Uterus (tissue), 4 donors: ENCODE results near the gene EML3. TPM values are rescaled to one million over a fixed set of nuclear protein-coding genes. Genes with fewer than 3 reads are reported as not detected.

Experiments
- DNase-seq, 2 donors: peaks; one replicate each; pipeline ENCODE4 v3.0.0-alpha.2; 2019 to 2020
- H3K27ac ChIP-seq, 2 donors: fragments of 200-600 bp; sonication (generic); 1 replicate in 1 of 2; 2 replicates in 1 of 2; pipeline ENCODE4 v1.5.1; 2016 to 2018
- H3K27me3 ChIP-seq, 2 donors: fragments of 200-600 bp; sonication (generic); one replicate each; pipeline ENCODE4 v1.5.1; 2018 to 2019; ENCODE audit warnings: control low read depth in 1 of 2
- H3K36me3 ChIP-seq, 2 donors: fragments of 200-600 bp; sonication (generic); one replicate each; pipeline ENCODE4 v1.5.1; 2019; ENCODE audit warnings: control low read depth in 1 of 2
- H3K4me1 ChIP-seq, 2 donors: fragments of 200-600 bp; sonication (generic); one replicate each; pipeline ENCODE4 v1.5.1; 2018 to 2019; ENCODE audit warnings: control low read depth in 1 of 2
- H3K4me3 ChIP-seq, 2 donors: fragments of 200-600 bp; sonication (generic); 1 replicate in 1 of 2; 2 replicates in 1 of 2; pipeline ENCODE4 v1.5.1; 2018 to 2019; ENCODE audit warnings: mild to moderate bottlenecking in 1 of 2
- H3K9me3 ChIP-seq, 2 donors: fragments of 200-600 bp; sonication (generic); one replicate each; pipeline ENCODE4 v1.5.1; 2019; ENCODE audit warnings: control low read depth in 1 of 2
- POLR2A ChIP-seq, 2 donors: fragments of 450-650 bp; IDR thresholded peaks; one replicate each; pipeline ENCODE4 v1.6.1; 2016; ENCODE audit warnings: antibody characterized with exemption in 2 of 2, mild to moderate bottlenecking in 1 of 2, moderate library complexity in 1 of 2
- intact Hi-C: fragments of 100-400 bp; cut with DNase I; formaldehyde crosslinking; loops from one replicate; pipeline ENCODE4 v1.15.1; 2023; ENCODE audit warnings: low total_unique reads
- total RNA-seq, 4 donors: library from RNA; depleted of rRNA in 3 of 4; stranded (reverse); fragments of >200 nt in 3 of 4; gene quantifications; one replicate each; pipeline versions ENCODE4 v1.1.0 to v1.2.4, GENCODE V29; 2014 to 2023
- TF ChIP-seq, protein P1 (sequence below), 4 experiments: fragments of 200-600 bp in 2 of 4; fragments of 450-650 bp in 2 of 4; sonication (generic) in 2 of 4; IDR thresholded peaks; one replicate each; pipeline ENCODE4 v1.5.1; 2016 to 2019; ENCODE audit warnings: antibody characterized with exemption in 4 of 4, mild to moderate bottlenecking in 2 of 4, moderate library complexity in 1 of 4
- donor health status: DM: yes; HTN: yes; CAD: no.

Gene EML3
- total RNA-seq, 4 donors from 2014 or later = 17.9 to 126 (median 36.8) TPM

DNA sequence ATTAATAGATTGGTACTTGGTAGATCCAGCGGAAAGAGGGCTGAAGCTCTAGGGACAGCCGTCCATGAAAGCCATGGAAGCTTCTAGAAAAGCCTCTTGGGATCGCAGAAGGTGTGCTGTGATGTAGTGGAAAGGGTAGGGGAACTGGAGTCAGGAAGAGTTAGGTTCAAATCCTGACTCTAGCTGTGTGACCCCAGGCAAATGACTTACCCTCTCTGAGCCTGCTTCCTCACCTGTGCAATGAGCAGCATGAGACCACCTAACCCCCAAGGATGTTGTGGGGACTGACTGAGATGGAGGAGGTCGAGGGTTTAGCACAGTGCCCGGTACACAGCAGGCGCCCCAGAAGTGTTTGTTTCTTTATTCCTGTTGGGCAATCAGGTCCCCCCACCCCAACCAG lies 2.2 kb downstream of the EML3 start:
- TF ChIP-seq, protein P1, sequence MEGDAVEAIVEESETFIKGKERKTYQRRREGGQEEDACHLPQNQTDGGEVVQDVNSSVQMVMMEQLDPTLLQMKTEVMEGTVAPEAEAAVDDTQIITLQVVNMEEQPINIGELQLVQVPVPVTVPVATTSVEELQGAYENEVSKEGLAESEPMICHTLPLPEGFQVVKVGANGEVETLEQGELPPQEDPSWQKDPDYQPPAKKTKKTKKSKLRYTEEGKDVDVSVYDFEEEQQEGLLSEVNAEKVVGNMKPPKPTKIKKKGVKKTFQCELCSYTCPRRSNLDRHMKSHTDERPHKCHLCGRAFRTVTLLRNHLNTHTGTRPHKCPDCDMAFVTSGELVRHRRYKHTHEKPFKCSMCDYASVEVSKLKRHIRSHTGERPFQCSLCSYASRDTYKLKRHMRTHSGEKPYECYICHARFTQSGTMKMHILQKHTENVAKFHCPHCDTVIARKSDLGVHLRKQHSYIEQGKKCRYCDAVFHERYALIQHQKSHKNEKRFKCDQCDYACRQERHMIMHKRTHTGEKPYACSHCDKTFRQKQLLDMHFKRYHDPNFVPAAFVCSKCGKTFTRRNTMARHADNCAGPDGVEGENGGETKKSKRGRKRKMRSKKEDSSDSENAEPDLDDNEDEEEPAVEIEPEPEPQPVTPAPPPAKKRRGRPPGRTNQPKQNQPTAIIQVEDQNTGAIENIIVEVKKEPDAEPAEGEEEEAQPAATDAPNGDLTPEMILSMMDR (IDR thresholded peaks at IDR 0.05) = no peak
- no peak for TF ChIP-seq POLR2A (IDR thresholded peaks at IDR 0.05)
- H3K27ac ChIP-seq = peak overlapping the region in 1 of 2 donors; percentile 99
- no peaks in the 10 kb centered on the region for H3K9me3 ChIP-seq
- H3K4me3 ChIP-seq = no peak overlapping the region
- DNase-seq = no peak
- intact Hi-C loops = no loop called here
- no peaks in the 10 kb centered on the region for H3K27me3 ChIP-seq
- no peaks in the 10 kb centered on the region for H3K36me3 ChIP-seq
- H3K4me1 ChIP-seq = peaks cover 0 to 10% of the 10 kb centered on the region in 2 donors

DNA sequence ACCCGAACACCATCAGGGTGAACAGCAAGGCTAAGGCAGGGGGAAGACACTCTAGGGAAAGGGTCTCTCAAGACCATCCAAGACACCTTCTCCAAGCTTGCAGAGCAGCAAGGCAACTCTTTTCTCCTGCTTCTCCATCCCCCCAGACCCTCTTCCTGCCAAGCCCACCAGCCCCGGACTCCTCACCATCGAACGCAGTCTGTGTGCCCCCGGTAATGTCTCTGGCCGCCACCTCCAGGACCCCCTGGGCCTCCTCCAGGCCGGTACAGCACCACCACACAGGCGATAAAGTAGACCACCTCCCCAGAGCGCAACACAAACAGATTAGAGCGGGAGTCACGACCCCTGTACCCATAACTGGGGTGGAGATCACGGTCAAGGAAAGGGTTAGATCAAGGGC lies 3.8 kb downstream of the EML3 start:
- TF ChIP-seq, protein P1 (IDR thresholded peaks at IDR 0.05) = no peak
- TF ChIP-seq POLR2A (IDR thresholded peaks at IDR 0.05) = no peak
- Histone ChIP-seq H3K27me3 (no peaks in the 10 kb centered on the region), H3K4me1 (peaks cover 0 to 10% of the 10 kb centered on the region in 2 donors), H3K36me3 (no peaks in the 10 kb centered on the region), H3K9me3 (no peaks in the 10 kb centered on the region), H3K27ac (no peak overlapping the region), H3K4me3 (no peak overlapping the region)
- no peak for DNase-seq
- intact Hi-C loops = no loop called here

DNA sequence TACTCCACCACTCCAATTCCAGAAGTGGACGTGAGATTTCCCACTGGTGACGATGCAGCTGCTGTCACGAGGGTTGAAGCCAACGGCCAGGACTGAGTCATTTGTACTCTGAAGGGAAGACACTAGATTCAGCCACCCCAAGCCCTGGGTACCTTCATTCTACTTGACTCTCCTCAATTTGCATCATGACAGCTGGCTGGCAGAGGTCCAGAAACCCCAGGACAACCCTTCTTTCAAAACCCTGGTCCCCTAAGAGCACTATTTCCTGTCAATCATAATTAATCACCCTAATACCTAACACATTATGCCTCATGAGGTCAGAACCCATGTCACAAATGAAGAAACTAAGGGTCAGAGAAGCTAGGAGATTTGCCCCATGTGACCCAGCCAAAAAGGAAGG lies 4.9 kb downstream of the EML3 start:
- Histone ChIP-seq H3K27me3 (no peaks in the 10 kb centered on the region), H3K4me3 (no peak overlapping the region), H3K4me1 (peaks cover 0 to 14% of the 10 kb centered on the region in 2 donors), H3K36me3 (no peaks in the 10 kb centered on the region), H3K27ac (no peak overlapping the region), H3K9me3 (no peaks in the 10 kb centered on the region)
- intact Hi-C loops = no loop called here
- DNase-seq = no peak
- TF ChIP-seq POLR2A (IDR thresholded peaks at IDR 0.05) = no peak
- TF ChIP-seq, protein P1 (IDR thresholded peaks at IDR 0.05) = no peak

DNA sequence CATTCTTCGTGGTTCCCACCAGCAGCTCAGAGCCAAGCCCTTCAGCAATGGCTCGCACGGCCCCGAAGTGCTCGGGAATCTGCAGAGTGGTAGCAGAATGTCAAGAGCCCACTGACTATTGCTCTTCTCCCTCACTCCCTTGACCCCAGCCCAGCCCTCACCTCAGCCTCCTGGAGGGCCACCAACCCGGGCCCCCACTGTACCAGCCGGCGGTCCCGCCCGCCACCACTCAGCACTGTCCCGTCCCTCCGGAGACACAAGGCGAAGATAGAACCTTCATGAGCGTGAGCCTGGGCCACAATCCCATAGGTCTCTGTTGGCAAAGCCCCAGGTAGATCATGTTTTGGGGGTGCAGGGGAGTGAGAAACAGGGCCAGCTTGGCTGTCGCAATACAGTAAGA lies 6.7 kb downstream of the EML3 start:
- Histone ChIP-seq H3K4me3 (no peak overlapping the region), H3K9me3 (no peaks in the 10 kb centered on the region), H3K27ac (no peak overlapping the region), H3K36me3 (no peaks in the 10 kb centered on the region), H3K27me3 (no peaks in the 10 kb centered on the region), H3K4me1 (peaks cover 0 to 7% of the 10 kb centered on the region in 2 donors)
- intact Hi-C loops = no loop called here
- TF ChIP-seq, protein P1 (IDR thresholded peaks at IDR 0.05) = no peak
- no peak for TF ChIP-seq POLR2A (IDR thresholded peaks at IDR 0.05)
- DNase-seq = no peak

DNA sequence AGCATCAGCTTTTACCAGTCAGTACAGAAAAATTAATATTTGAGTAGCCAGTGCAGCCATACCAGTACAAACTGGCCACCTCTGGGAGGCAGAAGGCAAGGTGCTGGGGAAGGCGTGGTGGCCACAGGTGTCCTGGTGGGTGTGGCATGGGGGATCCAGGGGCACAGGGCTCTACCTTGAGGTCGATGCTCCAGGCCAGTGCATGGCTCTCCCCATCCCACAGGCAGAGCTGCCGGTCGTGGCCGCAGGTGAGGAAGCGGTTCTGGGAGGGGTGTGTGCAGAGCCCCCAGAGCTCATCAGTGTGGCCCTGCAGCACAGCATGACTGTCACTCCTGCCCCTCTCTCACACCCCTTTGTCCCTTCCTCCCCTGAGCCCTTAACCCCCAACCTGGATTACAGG lies 7.1 kb downstream of the EML3 start:
- TF ChIP-seq POLR2A (IDR thresholded peaks at IDR 0.05) = no peak
- TF ChIP-seq, protein P1 (IDR thresholded peaks at IDR 0.05) = no peak
- Histone ChIP-seq H3K27me3 (no peaks in the 10 kb centered on the region), H3K36me3 (no peaks in the 10 kb centered on the region), H3K4me1 (peaks cover 0 to 4% of the 10 kb centered on the region in 2 donors), H3K27ac (no peak overlapping the region), H3K9me3 (no peaks in the 10 kb centered on the region), H3K4me3 (no peak overlapping the region)
- intact Hi-C loops = no loop called here
- no peak for DNase-seq
